PC-3 (cell line): Measurements from ENCODE around the gene IQGAP3.

Experiments used
- EZH2 ChIP-seq: fragments of 300-600 bp; sonication (generic); IDR thresholded peaks from one replicate; pipeline ENCODE4 v1.6.1; 2017; ENCODE audit warnings: antibody characterized with exemption, mild to moderate bottlenecking, low read length; ENCODE audit not compliant: unreplicated experiment
- EZH2phosphoT487 ChIP-seq: fragments of 300-600 bp; sonication (generic); IDR thresholded peaks from 2 replicates; pipeline ENCODE4 v1.6.1; 2018; ENCODE audit warnings: mild to moderate bottlenecking, antibody characterized with exemption, low read length, borderline replicate concordance
- TF ChIP-seq, protein P1 (sequence below): fragments of 300-600 bp; sonication (generic); conservative IDR thresholded peaks from 2 replicates; pipeline ENCODE4 v1.5.1; 2017; ENCODE audit warnings: antibody characterized with exemption, low read depth, mild to moderate bottlenecking, low read length

DNA sequence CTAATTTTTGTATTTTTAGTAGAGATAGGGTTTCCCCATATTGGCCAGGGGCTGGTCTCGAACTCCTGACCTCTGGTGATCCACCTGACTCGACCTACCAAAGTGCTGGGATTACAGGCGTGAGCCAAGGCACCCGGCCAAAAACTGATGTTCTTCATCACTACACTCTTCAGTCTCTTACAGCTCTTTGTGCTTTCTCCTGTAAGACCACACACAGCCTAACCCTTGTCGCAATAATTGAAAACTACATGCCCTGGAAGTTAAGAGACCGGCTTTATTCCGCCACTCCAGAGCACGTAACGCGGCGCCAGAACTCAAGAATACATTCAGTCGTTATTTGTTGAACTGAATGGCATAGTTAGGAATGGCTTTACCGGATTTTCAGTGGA is 28.4 kb upstream of the IQGAP3 start:
- no peak for TF ChIP-seq EZH2
- TF ChIP-seq, protein P1, sequence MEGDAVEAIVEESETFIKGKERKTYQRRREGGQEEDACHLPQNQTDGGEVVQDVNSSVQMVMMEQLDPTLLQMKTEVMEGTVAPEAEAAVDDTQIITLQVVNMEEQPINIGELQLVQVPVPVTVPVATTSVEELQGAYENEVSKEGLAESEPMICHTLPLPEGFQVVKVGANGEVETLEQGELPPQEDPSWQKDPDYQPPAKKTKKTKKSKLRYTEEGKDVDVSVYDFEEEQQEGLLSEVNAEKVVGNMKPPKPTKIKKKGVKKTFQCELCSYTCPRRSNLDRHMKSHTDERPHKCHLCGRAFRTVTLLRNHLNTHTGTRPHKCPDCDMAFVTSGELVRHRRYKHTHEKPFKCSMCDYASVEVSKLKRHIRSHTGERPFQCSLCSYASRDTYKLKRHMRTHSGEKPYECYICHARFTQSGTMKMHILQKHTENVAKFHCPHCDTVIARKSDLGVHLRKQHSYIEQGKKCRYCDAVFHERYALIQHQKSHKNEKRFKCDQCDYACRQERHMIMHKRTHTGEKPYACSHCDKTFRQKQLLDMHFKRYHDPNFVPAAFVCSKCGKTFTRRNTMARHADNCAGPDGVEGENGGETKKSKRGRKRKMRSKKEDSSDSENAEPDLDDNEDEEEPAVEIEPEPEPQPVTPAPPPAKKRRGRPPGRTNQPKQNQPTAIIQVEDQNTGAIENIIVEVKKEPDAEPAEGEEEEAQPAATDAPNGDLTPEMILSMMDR, result no peak
- TF ChIP-seq EZH2phosphoT487, result no peak
